HepG2 (cell line): ENCODE measurements around the gene SUSD6. TPM values are rescaled to one million over a fixed set of nuclear protein-coding genes. Genes with fewer than 3 reads are reported as not detected.

ENCODE experiments used
- BRD4 ChIP-seq: sonication (generic); formaldehyde crosslinking; IDR thresholded peaks from 2 replicates; pipeline ENCODE4 v1.4.0; 2020; ENCODE audit warnings: missing genetic modification reagents
- CCAR2 ChIP-seq: fragments of 200-400 bp; formaldehyde crosslinking; optimal IDR thresholded peaks from 2 replicates; pipeline ENCODE3; 2018; ENCODE audit warnings: low read depth, mild to moderate bottlenecking, low read length, moderate library complexity
- DR1 ChIP-seq: sonication (generic); formaldehyde crosslinking; IDR thresholded peaks from 2 replicates; pipeline ENCODE4 v1.8.0; 2021; ENCODE audit warnings: mild to moderate bottlenecking, missing genetic modification reagents, inconsistent platforms
- HMGXB4 ChIP-seq, 2 experiments: sonication (generic) in 1 of 2; formaldehyde crosslinking in 1 of 2; IDR thresholded peaks; 2 replicates each; pipeline versions ENCODE4 v1.4.0 to v1.6.1; 2018 to 2020; ENCODE audit warnings: missing genetic modification reagents in 2 of 2, borderline replicate concordance in 1 of 2, low read depth in 1 of 2, mild to moderate bottlenecking in 1 of 2, missing biosample characterization in 1 of 2
- HNRNPLL ChIP-seq: fragments of 200-400 bp; formaldehyde crosslinking; IDR thresholded peaks from 2 replicates; pipeline ENCODE4 v1.6.1; 2017; ENCODE audit warnings: mild to moderate bottlenecking, low read depth, low read length; ENCODE audit not compliant: poor library complexity, severe bottlenecking
- KDM6A ChIP-seq: IDR thresholded peaks from 2 replicates; pipeline ENCODE4 v1.6.1; 2016; ENCODE audit warnings: low read depth
- NKX3-1 ChIP-seq: sonication (generic); formaldehyde crosslinking; IDR thresholded peaks from 2 replicates; pipeline ENCODE4 v1.5.0; 2020; ENCODE audit warnings: missing genetic modification reagents
- NR1H2 ChIP-seq: sonication (generic); formaldehyde crosslinking; IDR thresholded peaks from 2 replicates; pipeline ENCODE4 v1.8.1; 2022; ENCODE audit warnings: low read depth, missing genetic modification reagents, borderline replicate concordance
- PATZ1 ChIP-seq: sonication (generic); formaldehyde crosslinking; IDR thresholded peaks from 2 replicates; pipeline ENCODE4 v1.4.0; 2020; ENCODE audit warnings: missing genetic modification reagents
- POLR2AphosphoS5 ChIP-seq: IDR thresholded peaks from 2 replicates; pipeline ENCODE4 v1.6.1; 2012; ENCODE audit warnings: low read depth, low read length
- RAD21 ChIP-seq: fragments of 450-650 bp; formaldehyde crosslinking; IDR thresholded peaks from 2 replicates; pipeline ENCODE4 v1.5.0; 2020; ENCODE audit warnings: mild to moderate bottlenecking
- SP5 ChIP-seq: IDR thresholded peaks from 2 replicates; pipeline ENCODE4 v1.6.1; 2016; ENCODE audit warnings: low read depth, borderline replicate concordance
- TRIM24 ChIP-seq: sonication (generic); formaldehyde crosslinking; IDR thresholded peaks from 2 replicates; pipeline ENCODE4 v1.8.0; 2022; ENCODE audit warnings: mild to moderate bottlenecking, missing genetic modification reagents
- ZFP62 ChIP-seq: sonication (generic); formaldehyde crosslinking; IDR thresholded peaks from 2 replicates; pipeline ENCODE4 v1.4.0; 2020; ENCODE audit warnings: missing genetic modification reagents
- ZNF138 ChIP-seq: sonication (generic); formaldehyde crosslinking; IDR thresholded peaks from 2 replicates; pipeline ENCODE4 v1.5.0; 2020; ENCODE audit warnings: mild to moderate bottlenecking, low read depth, missing genetic modification reagents
- ZNF256 ChIP-seq: sonication (generic); formaldehyde crosslinking; conservative IDR thresholded peaks from 2 replicates; pipeline ENCODE4 v1.4.0; 2020; ENCODE audit warnings: missing genetic modification reagents
- ZNF264 ChIP-seq: sonication (generic); formaldehyde crosslinking; IDR thresholded peaks from 2 replicates; pipeline ENCODE4 v1.4.0; 2020; ENCODE audit warnings: missing genetic modification reagents
- ZNF333 ChIP-seq: sonication (generic); formaldehyde crosslinking; IDR thresholded peaks from 2 replicates; pipeline ENCODE4 v1.4.0; 2020; ENCODE audit warnings: mild to moderate bottlenecking, missing genetic modification reagents, borderline replicate concordance
- ZNF468 ChIP-seq: sonication (generic); formaldehyde crosslinking; IDR thresholded peaks from 2 replicates; pipeline ENCODE4 v1.8.0; 2022; ENCODE audit warnings: mild to moderate bottlenecking, moderate library complexity, missing genetic modification reagents
- ZNF83 ChIP-seq: sonication (generic); formaldehyde crosslinking; IDR thresholded peaks from 2 replicates; pipeline ENCODE4 v1.4.0; 2020; ENCODE audit warnings: missing genetic modification reagents, mild to moderate bottlenecking, borderline replicate concordance
- polyA plus RNA-seq, 8 experiments: library from polyadenylated mRNA; depleted of rRNA in 3 of 8; stranded (reverse) in 7 of 8; unstranded in 1 of 8; fragments of >200 nt; fragmentation: Illumina TruSeq in 4 of 8; extraction: Trizol in 4 of 8; gene quantifications; 2 replicates each; pipeline versions ENCODE4 v1.2.1 to v1.2.3, GENCODE V29; 2011 to 2016; ENCODE audit warnings: low read depth in 4 of 8, missing spikeins in 1 of 8, mixed read lengths in 1 of 8; ENCODE audit not compliant: insufficient read depth in 1 of 8
- total RNA-seq, 5 experiments: library from RNA; depleted of rRNA; stranded (reverse); fragments of >200 nt; fragmentation: Illumina TruSeq; extraction: Trizol; gene quantifications; 2 replicates each; pipeline ENCODE4 v1.2.3, GENCODE V29; 2016; ENCODE audit warnings: low read depth in 1 of 5
- TF ChIP-seq, protein P1 (sequence below): sonication (generic); formaldehyde crosslinking; IDR thresholded peaks from 2 replicates; pipeline ENCODE4 v1.5.0; 2020; ENCODE audit warnings: missing genetic modification reagents, mild to moderate bottlenecking, borderline replicate concordance
- TF ChIP-seq, protein P2 (sequence below): sonication (generic); formaldehyde crosslinking; IDR thresholded peaks from 2 replicates; pipeline ENCODE4 v1.4.0; 2020; ENCODE audit warnings: mild to moderate bottlenecking, missing genetic modification reagents
- TF ChIP-seq, protein P3 (sequence below): sonication (generic); formaldehyde crosslinking; IDR thresholded peaks from 2 replicates; pipeline ENCODE4 v1.4.0; 2020; ENCODE audit warnings: missing genetic modification reagents

SUSD6 gene
- total and polyA plus RNA-seq, 2 of the 13 experiments (the other 11 are each of a cell fraction or from before 2014, with no cell fraction given) = 7.2 to 7.4 TPM

DNA sequence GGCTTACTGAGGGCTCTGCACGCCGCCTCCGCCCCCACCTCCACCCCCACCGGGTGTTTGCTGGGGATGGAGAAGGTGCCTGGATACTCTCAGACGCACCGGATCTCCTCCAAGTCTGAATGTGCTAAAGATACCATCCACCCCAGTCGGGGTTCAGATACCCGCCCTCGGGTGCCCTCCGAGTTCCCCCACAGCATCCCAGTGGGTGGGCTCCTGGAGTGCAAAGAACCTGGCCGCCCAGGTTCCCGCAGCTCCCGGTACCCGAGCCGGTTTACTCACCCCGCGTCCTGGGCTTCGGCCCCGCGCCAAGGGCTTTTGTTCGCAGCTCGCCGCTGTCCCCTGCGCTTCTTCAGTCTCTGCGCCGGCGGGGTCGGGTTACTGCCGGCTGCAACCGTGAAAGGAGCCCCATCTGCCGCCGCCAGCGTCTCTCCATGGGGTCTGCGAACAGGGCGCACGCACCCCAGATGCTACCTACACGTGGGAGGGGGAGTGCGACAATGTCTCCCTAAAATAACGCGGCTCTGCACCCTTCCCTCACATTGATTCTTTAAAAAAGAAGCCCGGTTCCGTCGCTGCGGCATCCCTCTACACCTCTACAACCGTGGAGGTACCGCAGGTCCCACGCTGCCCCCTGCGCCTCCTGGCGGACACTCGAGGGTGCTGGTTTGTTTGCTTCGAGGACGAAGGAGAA lies 37.0 kb upstream of the SUSD6 start, which contains the start of gene CCDC177 (continued):
- TF ChIP-seq, protein P1, sequence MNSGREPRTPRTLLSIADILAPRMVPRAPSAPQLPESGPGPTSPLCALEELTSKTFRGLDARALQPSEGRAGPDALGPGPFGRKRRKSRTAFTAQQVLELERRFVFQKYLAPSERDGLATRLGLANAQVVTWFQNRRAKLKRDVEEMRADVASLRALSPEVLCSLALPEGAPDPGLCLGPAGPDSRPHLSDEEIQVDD (CRISPR knock-in tag) = no peak
- TF ChIP-seq HMGXB4 (CRISPR knock-in tag; IDR thresholded peaks at IDR 0.05; ENCODE audit: borderline replicate concordance in 1 of 2, low read depth in 1 of 2) (no peak), BRD4 (CRISPR knock-in tag) (no peak), ZFP62 (CRISPR knock-in tag) (no peak), ZNF83 (CRISPR knock-in tag) (no peak), NR1H2 (CRISPR knock-in tag) (no peak), HNRNPLL (peak; percentile 75), SP5 (CRISPR knock-in tag) (no peak), CCAR2 (no peak), ZNF333 (no peak), KDM6A (no peak), DR1 (CRISPR knock-in tag) (no peak), ZNF138 (CRISPR knock-in tag) (no peak), ZNF264 (no peak), TRIM24 (CRISPR knock-in tag) (no peak), NKX3-1 (no peak), ZNF256 (CRISPR knock-in tag) (no peak), PATZ1 (peak; percentile 35; the same call in 1 of the 2 replicates), ZNF468 (CRISPR knock-in tag) (no peak), RAD21 (CRISPR knock-in tag) (peak; percentile 44; the same call in 1 of the 2 replicates), POLR2AphosphoS5 (no peak)
- TF ChIP-seq, protein P2, sequence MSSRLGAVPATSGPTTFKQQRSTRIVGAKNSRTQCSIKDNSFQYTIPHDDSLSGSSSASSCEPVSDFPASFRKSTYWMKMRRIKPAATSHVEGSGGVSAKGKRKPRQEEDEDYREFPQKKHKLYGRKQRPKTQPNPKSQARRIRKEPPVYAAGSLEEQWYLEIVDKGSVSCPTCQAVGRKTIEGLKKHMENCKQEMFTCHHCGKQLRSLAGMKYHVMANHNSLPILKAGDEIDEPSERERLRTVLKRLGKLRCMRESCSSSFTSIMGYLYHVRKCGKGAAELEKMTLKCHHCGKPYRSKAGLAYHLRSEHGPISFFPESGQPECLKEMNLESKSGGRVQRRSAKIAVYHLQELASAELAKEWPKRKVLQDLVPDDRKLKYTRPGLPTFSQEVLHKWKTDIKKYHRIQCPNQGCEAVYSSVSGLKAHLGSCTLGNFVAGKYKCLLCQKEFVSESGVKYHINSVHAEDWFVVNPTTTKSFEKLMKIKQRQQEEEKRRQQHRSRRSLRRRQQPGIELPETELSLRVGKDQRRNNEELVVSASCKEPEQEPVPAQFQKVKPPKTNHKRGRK (CRISPR knock-in tag) = no peak
- TF ChIP-seq, protein P3, sequence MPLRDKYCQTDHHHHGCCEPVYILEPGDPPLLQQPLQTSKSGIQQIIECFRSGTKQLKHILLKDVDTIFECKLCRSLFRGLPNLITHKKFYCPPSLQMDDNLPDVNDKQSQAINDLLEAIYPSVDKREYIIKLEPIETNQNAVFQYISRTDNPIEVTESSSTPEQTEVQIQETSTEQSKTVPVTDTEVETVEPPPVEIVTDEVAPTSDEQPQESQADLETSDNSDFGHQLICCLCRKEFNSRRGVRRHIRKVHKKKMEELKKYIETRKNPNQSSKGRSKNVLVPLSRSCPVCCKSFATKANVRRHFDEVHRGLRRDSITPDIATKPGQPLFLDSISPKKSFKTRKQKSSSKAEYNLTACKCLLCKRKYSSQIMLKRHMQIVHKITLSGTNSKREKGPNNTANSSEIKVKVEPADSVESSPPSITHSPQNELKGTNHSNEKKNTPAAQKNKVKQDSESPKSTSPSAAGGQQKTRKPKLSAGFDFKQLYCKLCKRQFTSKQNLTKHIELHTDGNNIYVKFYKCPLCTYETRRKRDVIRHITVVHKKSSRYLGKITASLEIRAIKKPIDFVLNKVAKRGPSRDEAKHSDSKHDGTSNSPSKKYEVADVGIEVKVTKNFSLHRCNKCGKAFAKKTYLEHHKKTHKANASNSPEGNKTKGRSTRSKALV = peak; percentile 61; the same call in 1 of the 2 replicates
- TF ChIP-seq, all 625 proteins: peak for 18
